GM18909 (cell line): Measurements from ENCODE around the gene DYNC1H1.

Experiments
- ATAC-seq: cut with Tn5 transposase; IDR thresholded peaks from one replicate; pipeline ENCODE4 v1.9.1; 2021; ENCODE audit warnings: mild to moderate bottlenecking; ENCODE audit not compliant: unreplicated experiment, poor library complexity

DYNC1H1 gene

GRCh38 chr14:102084931-102085330, 120.6 kb downstream of the DYNC1H1 start:
- ATAC-seq, result no peak

- ATAC-seq, result no peak
Measured at GRCh38 chr14:102085488-102085887, 121.1 kb downstream of the DYNC1H1 start.

GRCh38 chr14:102085948-102086708, 121.8 kb downstream of the DYNC1H1 start:
- ATAC-seq, result peak; percentile 27

- ATAC-seq, result no peak
Measured at GRCh38 chr14:102086709-102086971, 122.3 kb downstream of the DYNC1H1 start.

GRCh38 chr14:102086972-102087761, 122.8 kb downstream of the DYNC1H1 start, which contains the start of gene HSP90AA1:
HSP90AA1 (minus strand) TSS chr14:102087044; CDS start chr14:102086378, 666 bp downstream.
- ATAC-seq, result peak; percentile 79

GRCh38 chr14:102087762-102088011, 123.3 kb downstream of the DYNC1H1 start:
- no peak for ATAC-seq

GRCh38 chr14:102088012-102088792, 123.8 kb downstream of the DYNC1H1 start:
- ATAC-seq, result no peak

GRCh38 chr14:102089621-102090343, 125.4 kb downstream of the DYNC1H1 start:
- no peak for ATAC-seq

- no peak for ATAC-seq
Measured at GRCh38 chr14:102090713-102091112, 126.3 kb downstream of the DYNC1H1 start.

GRCh38 chr14:102092806-102093205, 128.4 kb downstream of the DYNC1H1 start:
- no peak for ATAC-seq

- ATAC-seq, result no peak
Measured at GRCh38 chr14:102094101-102094500, 129.7 kb downstream of the DYNC1H1 start.

GRCh38 chr14:102095231-102095870, 131.0 kb downstream of the DYNC1H1 start:
- no peak for ATAC-seq

GRCh38 chr14:102095871-102096568, 131.6 kb downstream of the DYNC1H1 start:
- no peak for ATAC-seq

GRCh38 chr14:102096569-102097188, 132.3 kb downstream of the DYNC1H1 start:
- ATAC-seq, result no peak

- no peak for ATAC-seq
Measured at GRCh38 chr14:102097441-102098135, 133.2 kb downstream of the DYNC1H1 start.

GRCh38 chr14:102103062-102103695, 138.8 kb downstream of the DYNC1H1 start:
- peak; percentile 55 for ATAC-seq

GRCh38 chr14:102105369-102105768, 141.0 kb downstream of the DYNC1H1 start:
- no peak for ATAC-seq
